GM12801 (cell line): ENCODE data around the gene MYEF2.

Source experiments
- CTCF ChIP-seq: IDR thresholded peaks from one replicate; pipeline ENCODE4 v1.5.1; 2011; ENCODE audit warnings: control low read depth; ENCODE audit not compliant: insufficient read length; ENCODE audit errors: extremely low read depth

MYEF2 gene

GRCh38 chr15:48144889-48145288, 33.2 kb downstream of the MYEF2 start:
- TF ChIP-seq CTCF, result no peak

GRCh38 chr15:48143856-48144255, 34.2 kb downstream of the MYEF2 start:
- no peak for TF ChIP-seq CTCF

GRCh38 chr15:48132874-48133273, 45.2 kb downstream of the MYEF2 start:
- no peak for TF ChIP-seq CTCF

GRCh38 chr15:48131324-48131723, 46.8 kb downstream of the MYEF2 start:
- TF ChIP-seq CTCF, result no peak

- TF ChIP-seq CTCF, result no peak
These were observed 51.3 kb downstream of the MYEF2 start for GRCh38 chr15:48126667-48127355.

GRCh38 chr15:48121849-48122248, 56.2 kb downstream of the MYEF2 start:
- TF ChIP-seq CTCF, result no peak

GRCh38 chr15:48120745-48121144, 57.4 kb downstream of the MYEF2 start, which contains the start of gene SLC24A5:
TSS of gene SLC24A5 (plus strand) at chr15:48120990. CDS start at chr15:48121045, 55 bp downstream.
- TF ChIP-seq CTCF, result no peak
